Pancreas (tissue), 10 donors: ENCODE data around the gene RHBDL3. TPM values are rescaled to one million over a fixed set of nuclear protein-coding genes. Genes with fewer than 3 reads are reported as not detected.

Experiments
- ATAC-seq, 4 donors: fragments of 200-7000 bp; cut with Tn5 transposase; one replicate each; pipeline versions ENCODE4 v1.8.0 to v1.9.1; 2020; ENCODE audit warnings: mild to moderate bottlenecking in 4 of 4, moderate library complexity in 4 of 4
- DNase-seq, 6 donors: peaks; one replicate each; pipeline ENCODE4 v3.0.0-alpha.2; 2020
- FAIRE-seq: peaks from 2 replicates; lab custom pipeline; 2012; peaks lifted over from hg19 to GRCh38; lab: Jason Lieb, UNC
- H3K27ac ChIP-seq, 4 donors: fragments of 200-600 bp; sonication (generic); 1 replicate in 3 of 4; 2 replicates in 1 of 4; pipeline versions ENCODE4 v1.5.0 to v1.8.0; 2020
- H3K27me3 ChIP-seq, 4 donors: fragments of 200-600 bp; one replicate each; pipeline ENCODE4 v1.8.0; 2021
- H3K36me3 ChIP-seq, 3 donors: fragments of 200-600 bp; sonication (generic) in 1 of 3; one replicate each; pipeline versions ENCODE4 v1.5.0 to v1.8.0; 2020 to 2021
- H3K4me1 ChIP-seq, 3 donors: fragments of 200-600 bp; one replicate each; pipeline ENCODE4 v1.8.0; 2021
- H3K4me3 ChIP-seq, 4 donors: fragments of 200-600 bp; sonication (generic) in 2 of 4; one replicate each; pipeline versions ENCODE4 v1.5.0 to v1.8.0; 2020 to 2021
- H3K9me3 ChIP-seq, 4 donors: fragments of 200-600 bp; one replicate each; pipeline ENCODE4 v1.8.0; 2021
- WGBS, 2 donors: extraction: QIAGEN DNeasy Blood & Tissue Kit; methylation state at CpG; one replicate each; pipeline ENCODE4 v1.1.7; 2013; 5-methylcytosine and 5-hydroxymethylcytosine counted together
- intact Hi-C, 3 donors: fragments of 100-400 bp; cut with DNase I; formaldehyde crosslinking; loops; one replicate each; pipeline versions ENCODE4 v1.11.1 to v1.14.2; 2022
- polyA plus RNA-seq, 2 donors: library from polyadenylated mRNA; stranded (reverse); fragments of 200-250 nt; gene quantifications; one replicate each; pipeline ENCODE4 v1.2.3, GENCODE V29; 2013
- total RNA-seq, 6 donors: library from RNA; stranded (reverse); fragmentation: NEBNext Ultra II Directional in 4 of 6; extraction: Animal tissue kit (Norgen Biotek cat#: 25700) in 4 of 6; gene quantifications; one replicate each; pipeline versions ENCODE4 v1.2.1 to v1.2.4, GENCODE V29; 2021 to 2023
- TF ChIP-seq, protein P1 (sequence below), 4 donors: fragments of 200-600 bp; sonication (generic) in 3 of 4; IDR thresholded peaks; one replicate each; pipeline versions ENCODE4 v1.5.0 to v1.8.0; 2021; ENCODE audit warnings: antibody characterized with exemption in 4 of 4
- donor health status: healthy with polysubstance abuse.
- donor health status: DM: no; HTN: no; CAD: no; lungs with moderate emphysema.
- donor health status: DM: no; HTN: no; CAD: no.
- donor health status: control.
- donor health status: control.
- donor health status: Bipolar disorder and iron deficiency.
- donor health status: DM: yes; HTN: yes; CAD: no.
- donor health status: DM: no; HTN: no; CAD: no.
- donor health status: DM: no; HTN: no; CAD: no.
- donor health status: DM: yes; HTN: yes; CAD: no.

RHBDL3 gene
- total and polyA plus RNA-seq, 8 donors = 0.12 to 1.8 (median 0.47) TPM

DNA sequence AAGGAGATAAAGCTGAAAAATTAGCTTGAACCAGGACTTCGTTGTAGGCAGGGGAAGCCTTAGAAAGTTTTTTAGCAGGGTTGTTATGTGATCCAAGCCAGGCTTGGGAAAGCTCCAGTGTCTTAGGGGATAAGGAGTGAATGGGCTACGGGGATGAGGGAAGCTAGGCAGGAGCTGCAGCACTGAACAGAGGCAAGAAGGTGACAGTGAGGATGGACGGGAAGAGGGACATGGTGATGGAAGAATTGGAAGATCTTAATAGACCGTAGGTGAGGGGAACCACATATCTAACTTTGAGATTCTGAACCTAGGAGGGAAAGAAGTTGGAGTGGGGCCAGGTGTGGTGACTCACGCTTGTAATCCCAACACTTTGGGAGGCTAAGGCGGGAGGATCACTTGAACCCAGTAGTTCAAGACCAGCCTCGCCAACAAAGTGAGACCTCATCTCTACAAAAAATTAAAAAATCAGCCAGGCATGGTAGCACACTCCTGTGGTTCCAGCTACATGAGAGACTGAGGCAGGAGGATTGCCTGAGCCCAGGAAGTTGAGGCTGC is 3.2 kb downstream of the RHBDL3 start:
- H3K36me3 ChIP-seq = no peaks in the 10 kb centered on the region
- H3K9me3 ChIP-seq = no peaks in the 10 kb centered on the region
- DNase-seq (no peak), FAIRE-seq (no peak), ATAC-seq (no peak)
- 78 to 82% methylated on average over 7 of the region's 7 CpGs for WGBS, 2 donors
- H3K27ac ChIP-seq = no peak overlapping the region
- peaks cover 0 to 6% (median 0%) of the 10 kb centered on the region in 3 donors for H3K4me1 ChIP-seq
- intact Hi-C loops = no loop called here
- no peak overlapping the region for H3K4me3 ChIP-seq
- TF ChIP-seq, protein P1, sequence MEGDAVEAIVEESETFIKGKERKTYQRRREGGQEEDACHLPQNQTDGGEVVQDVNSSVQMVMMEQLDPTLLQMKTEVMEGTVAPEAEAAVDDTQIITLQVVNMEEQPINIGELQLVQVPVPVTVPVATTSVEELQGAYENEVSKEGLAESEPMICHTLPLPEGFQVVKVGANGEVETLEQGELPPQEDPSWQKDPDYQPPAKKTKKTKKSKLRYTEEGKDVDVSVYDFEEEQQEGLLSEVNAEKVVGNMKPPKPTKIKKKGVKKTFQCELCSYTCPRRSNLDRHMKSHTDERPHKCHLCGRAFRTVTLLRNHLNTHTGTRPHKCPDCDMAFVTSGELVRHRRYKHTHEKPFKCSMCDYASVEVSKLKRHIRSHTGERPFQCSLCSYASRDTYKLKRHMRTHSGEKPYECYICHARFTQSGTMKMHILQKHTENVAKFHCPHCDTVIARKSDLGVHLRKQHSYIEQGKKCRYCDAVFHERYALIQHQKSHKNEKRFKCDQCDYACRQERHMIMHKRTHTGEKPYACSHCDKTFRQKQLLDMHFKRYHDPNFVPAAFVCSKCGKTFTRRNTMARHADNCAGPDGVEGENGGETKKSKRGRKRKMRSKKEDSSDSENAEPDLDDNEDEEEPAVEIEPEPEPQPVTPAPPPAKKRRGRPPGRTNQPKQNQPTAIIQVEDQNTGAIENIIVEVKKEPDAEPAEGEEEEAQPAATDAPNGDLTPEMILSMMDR (IDR thresholded peaks at IDR 0.05) = no peak
- H3K27me3 ChIP-seq = no peaks in the 10 kb centered on the region

DNA sequence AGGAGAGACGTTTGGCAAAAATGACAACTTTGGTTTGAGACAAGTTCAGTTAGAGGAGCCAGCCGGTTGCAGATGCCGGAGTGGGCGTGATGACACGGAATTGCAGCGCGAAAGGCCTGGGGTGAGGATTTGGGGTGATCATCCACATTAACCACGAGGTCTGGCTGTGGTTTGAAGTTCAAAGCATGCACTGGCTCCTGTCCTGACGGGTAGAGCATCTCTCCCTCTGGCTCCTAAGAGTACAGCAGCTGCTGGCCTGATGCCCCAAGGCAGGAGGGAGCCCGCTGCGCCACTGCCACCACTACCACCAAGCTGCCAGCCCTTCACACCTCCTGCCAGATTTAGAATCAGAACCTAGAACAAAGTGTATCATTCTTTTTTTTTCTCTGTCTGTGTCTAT is 3.7 kb downstream of the RHBDL3 start:
- no peak for DNase-seq
- Histone ChIP-seq H3K36me3 (no peaks in the 10 kb centered on the region), H3K4me1 (peaks cover 0 to 6% (median 0%) of the 10 kb centered on the region in 3 donors), H3K9me3 (no peaks in the 10 kb centered on the region), H3K27me3 (no peaks in the 10 kb centered on the region), H3K4me3 (no peak overlapping the region), H3K27ac (no peak overlapping the region)
- 73% methylated on average over 11 of the region's 11 CpGs for WGBS, 2 donors
- TF ChIP-seq, protein P1 (IDR thresholded peaks at IDR 0.05) = no peak
- FAIRE-seq = no peak
- intact Hi-C loops = no loop called here
- ATAC-seq = no peak

DNA sequence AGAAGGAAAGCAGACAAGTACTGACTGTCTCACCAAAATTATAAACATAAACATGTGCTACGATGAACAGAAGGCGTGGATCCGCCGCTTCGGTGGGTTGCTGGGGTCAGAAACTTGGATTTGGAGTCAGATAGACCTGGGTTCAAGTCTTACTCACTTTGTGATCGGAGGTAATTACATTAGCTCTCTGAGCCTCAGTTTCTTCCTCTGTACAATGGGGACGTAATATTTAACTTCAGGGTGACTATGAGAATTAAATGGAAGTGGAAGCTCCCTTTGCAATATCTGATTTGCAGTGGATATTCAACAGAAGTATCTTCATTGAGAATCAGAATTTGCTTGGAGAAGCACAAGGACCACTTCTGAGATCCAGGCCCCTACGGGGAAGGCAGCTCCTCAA is 6.2 kb downstream of the RHBDL3 start:
- DNase-seq = no peak
- H3K27ac ChIP-seq = no peak overlapping the region
- H3K9me3 ChIP-seq = no peaks in the 10 kb centered on the region
- 83 to 91% methylated on average over 8 of the region's 8 CpGs for WGBS, 2 donors
- H3K27me3 ChIP-seq = no peaks in the 10 kb centered on the region
- peaks cover 0 to 5% (median 0%) of the 10 kb centered on the region in 3 donors for H3K4me1 ChIP-seq
- H3K4me3 ChIP-seq = no peak overlapping the region
- no peak for ATAC-seq
- FAIRE-seq = no peak
- intact Hi-C loops = no loop called here
- TF ChIP-seq, protein P1 (IDR thresholded peaks at IDR 0.05) = no peak
- H3K36me3 ChIP-seq = no peaks in the 10 kb centered on the region

DNA sequence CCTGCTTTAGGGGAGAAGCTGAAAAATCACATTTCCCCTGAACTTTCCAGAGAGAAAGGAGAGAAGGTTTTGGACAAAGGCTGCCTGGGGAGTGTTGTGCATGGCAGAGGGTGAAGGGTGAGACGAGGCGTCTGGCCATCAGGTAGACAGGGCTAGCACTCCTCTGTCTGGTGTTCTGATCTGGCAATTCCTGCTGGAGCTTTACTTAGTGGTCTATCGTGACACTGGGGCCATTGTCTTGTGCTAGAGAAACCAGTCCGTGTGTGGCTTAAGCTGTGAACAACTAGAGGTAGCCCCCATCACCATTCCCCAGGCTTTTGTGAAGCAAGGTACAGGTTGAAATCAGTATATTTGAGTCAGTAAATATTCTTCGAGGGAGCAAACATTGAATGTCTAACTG is 8.5 kb downstream of the RHBDL3 start:
- TF ChIP-seq, protein P1 (IDR thresholded peaks at IDR 0.05) = no peak
- Histone ChIP-seq H3K4me1 (no peaks in the 10 kb centered on the region), H3K27ac (no peak overlapping the region), H3K9me3 (no peaks in the 10 kb centered on the region), H3K4me3 (no peak overlapping the region), H3K27me3 (no peaks in the 10 kb centered on the region), H3K36me3 (no peaks in the 10 kb centered on the region)
- ATAC-seq (no peak), FAIRE-seq (no peak), DNase-seq (no peak)
- intact Hi-C loops = no loop called here
- WGBS, 2 donors = 62 to 68% methylated on average over 5 of the region's 5 CpGs

DNA sequence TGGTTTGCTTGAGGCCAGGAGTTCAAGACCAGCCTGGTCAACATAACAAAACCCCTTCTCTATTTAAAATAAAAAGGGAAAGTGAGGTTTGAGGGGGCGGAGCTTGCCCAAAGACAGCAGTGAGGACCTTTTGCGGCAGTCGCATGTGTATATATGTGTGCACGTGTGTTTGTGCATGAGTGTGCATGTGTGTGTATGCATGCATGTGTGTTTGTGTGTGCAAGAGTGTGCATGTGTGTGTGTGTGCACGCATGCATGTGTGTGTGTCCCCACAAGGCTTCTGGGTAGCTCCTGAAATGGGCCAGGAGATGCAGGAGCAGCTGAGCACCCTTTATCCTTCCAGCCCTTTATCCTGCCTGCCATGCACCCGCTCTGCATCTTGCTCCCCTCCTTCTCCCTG is 9.0 kb downstream of the RHBDL3 start:
- no peak overlapping the region for H3K4me3 ChIP-seq
- FAIRE-seq = no peak

More for the DNA sequence above, 9.0 kb downstream of the RHBDL3 start:
- DNase-seq (no peak), ATAC-seq (no peak)
- Histone ChIP-seq H3K4me1 (no peaks in the 10 kb centered on the region), H3K36me3 (no peaks in the 10 kb centered on the region), H3K27ac (no peak overlapping the region), H3K9me3 (no peaks in the 10 kb centered on the region), H3K27me3 (no peaks in the 10 kb centered on the region)
- TF ChIP-seq, protein P1 (IDR thresholded peaks at IDR 0.05) = no peak
- WGBS, 2 donors = 76 to 86% methylated on average over 6 of the region's 6 CpGs
- intact Hi-C loops = no loop called here
